GM19239 (cell line): ENCODE results near the gene SARM1.

Source experiments
- DNase-seq: peaks from one replicate; pipeline ENCODE4 v3.0.0; 2011; ENCODE audit warnings: low spot score; ENCODE audit not compliant: insufficient read length
- FAIRE-seq: peaks from 2 replicates; lab custom pipeline; 2011; peaks lifted over from hg19 to GRCh38; lab: Jason Lieb, UNC

Gene SARM1

GRCh38 chr17:28340374-28340773 lies 31.1 kb upstream of the SARM1 start:
- DNase-seq, result no peak
- FAIRE-seq, result no peak

DNA sequence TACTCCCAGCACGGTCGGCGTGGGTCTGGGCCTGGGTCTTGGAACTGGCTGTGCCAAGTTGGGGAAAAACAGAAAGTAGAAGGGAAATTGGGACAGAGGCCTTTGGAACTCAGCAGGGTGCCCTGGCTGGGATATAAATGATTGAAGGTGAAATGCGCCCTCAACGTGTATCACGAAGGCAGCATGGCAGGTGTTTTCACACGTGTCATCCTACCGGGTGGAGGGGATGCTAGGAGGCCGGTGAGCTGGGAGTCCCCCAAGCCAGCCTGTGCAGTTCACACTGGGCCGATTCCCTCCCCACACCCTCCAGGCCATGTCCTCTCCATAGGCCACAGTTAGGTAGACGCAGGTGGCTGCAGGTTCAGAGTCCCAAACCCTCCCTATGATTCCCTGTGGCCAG lies 30.0 kb upstream of the SARM1 start:
- FAIRE-seq (no peak), DNase-seq (no peak)

- no peak for FAIRE-seq
Observed at GRCh38 chr17:28342313-28342712, 29.2 kb upstream of the SARM1 start.

DNA sequence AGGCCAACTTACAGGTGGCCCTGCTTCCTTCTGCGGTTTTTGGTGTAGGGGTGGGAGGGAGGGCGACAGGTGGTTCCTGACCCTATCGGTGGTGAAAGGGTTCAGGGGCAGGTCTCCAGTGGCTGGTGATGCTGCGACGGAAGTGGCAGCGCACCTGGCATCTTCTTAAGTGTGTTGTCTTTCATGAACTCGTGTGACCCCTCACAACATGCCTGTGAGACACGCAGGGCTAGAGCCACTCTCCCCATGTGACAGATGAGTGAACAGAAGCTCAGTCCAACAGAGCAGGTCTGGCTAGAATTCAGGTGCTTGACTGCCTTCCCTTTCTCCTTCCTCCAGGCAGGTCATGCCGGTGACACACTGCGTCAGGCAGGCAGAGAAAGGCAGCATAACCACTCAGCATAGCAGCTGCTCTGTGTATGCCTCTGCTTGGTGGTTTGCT lies 28.0 kb upstream of the SARM1 start:
- DNase-seq (no peak), FAIRE-seq (no peak)

More at GRCh38 chr17:28342313-28342712, 29.2 kb upstream of the SARM1 start:
- DNase-seq, result no peak

- DNase-seq (no peak), FAIRE-seq (no peak)
Observed at GRCh38 chr17:28344011-28344410, 27.5 kb upstream of the SARM1 start.

- DNase-seq (no peak), FAIRE-seq (no peak)
Observed at GRCh38 chr17:28344435-28344901, 27.0 kb upstream of the SARM1 start.

DNA sequence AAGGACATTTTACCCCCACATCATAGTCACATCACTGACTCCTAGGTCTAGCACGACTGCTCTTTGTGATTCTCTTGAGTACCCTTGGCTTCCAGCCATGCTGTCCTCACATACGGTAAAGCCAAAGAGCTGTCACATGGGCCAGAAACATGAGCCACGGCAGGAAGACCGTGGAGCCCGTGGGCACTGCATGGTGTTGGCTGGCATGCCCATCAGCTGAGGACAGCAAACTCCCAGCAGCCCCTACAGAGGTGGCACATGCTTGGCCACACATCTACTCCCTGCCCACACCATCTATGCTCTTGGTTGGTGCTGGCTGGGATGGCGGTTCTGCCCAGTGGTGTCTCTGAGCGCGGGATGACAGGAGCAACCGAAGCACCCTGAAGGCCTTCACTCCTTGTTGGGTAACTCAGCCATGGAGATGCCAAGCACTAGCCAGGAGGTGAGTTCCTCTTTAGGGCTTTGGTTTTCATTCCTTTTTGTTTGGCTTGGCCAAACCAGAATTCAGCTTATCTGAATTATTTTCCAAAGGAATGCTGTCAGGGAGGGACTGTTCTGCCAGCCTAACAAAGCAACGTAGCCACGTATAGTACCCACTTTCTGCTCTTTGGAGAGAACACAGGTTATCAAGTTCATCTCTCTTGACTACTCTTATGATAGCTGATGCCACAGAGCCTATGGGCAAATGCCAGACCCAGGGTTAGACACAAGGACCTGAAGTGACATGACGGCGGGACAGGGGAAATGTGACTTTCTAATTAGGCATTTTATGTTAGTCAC lies 25.9 kb upstream of the SARM1 start:
- DNase-seq, result no peak
- FAIRE-seq, result no peak

GRCh38 chr17:28346199-28346580 lies 25.3 kb upstream of the SARM1 start:
- DNase-seq (no peak), FAIRE-seq (no peak)

DNA sequence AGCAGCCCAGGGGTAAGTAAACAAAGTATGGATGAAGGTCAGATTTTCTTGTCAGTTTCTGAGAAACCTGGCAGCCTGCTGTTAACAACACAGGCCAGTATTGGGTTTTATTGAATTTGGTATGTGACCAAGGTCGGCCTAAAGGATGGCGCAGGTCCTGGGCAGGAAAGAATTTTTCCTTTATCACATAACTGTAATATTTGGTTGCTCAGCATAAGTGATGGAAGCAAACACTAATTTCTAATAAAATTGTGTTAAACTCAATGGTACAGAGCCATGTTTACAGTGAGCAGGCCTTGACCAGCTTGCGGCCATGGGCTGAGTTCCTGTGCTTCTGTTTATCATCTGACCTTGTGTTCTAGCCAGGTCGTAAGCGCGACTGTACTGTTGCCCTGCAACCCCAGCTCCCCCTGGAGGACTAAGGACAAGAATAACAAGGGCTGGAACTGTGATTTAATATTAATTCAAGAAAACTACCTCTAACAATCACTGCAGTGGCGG lies 24.7 kb upstream of the SARM1 start:
- no peak for FAIRE-seq
- no peak for DNase-seq

GRCh38 chr17:28347261-28347891 lies 24.1 kb upstream of the SARM1 start:
- no peak for FAIRE-seq
- no peak for DNase-seq

GRCh38 chr17:28348979-28349378 lies 22.5 kb upstream of the SARM1 start:
- DNase-seq, result no peak
- no peak for FAIRE-seq

- DNase-seq (no peak), FAIRE-seq (no peak)
Observed at GRCh38 chr17:28350271-28350670, 21.2 kb upstream of the SARM1 start.

- DNase-seq (peak; percentile 96), FAIRE-seq (peak; percentile 92)
Observed at GRCh38 chr17:28357061-28357900, 14.2 kb upstream of the SARM1 start, which contains the start of gene POLDIP2. TSS of gene POLDIP2 (minus strand) at chr17:28357527. CDS start at chr17:28357448, 79 bp downstream.

- DNase-seq (no peak), FAIRE-seq (no peak)
Observed at GRCh38 chr17:28357901-28358197, 13.6 kb upstream of the SARM1 start.

- no peak for DNase-seq
- FAIRE-seq, result no peak
Observed at GRCh38 chr17:28363186-28363585, 8.3 kb upstream of the SARM1 start.

DNA sequence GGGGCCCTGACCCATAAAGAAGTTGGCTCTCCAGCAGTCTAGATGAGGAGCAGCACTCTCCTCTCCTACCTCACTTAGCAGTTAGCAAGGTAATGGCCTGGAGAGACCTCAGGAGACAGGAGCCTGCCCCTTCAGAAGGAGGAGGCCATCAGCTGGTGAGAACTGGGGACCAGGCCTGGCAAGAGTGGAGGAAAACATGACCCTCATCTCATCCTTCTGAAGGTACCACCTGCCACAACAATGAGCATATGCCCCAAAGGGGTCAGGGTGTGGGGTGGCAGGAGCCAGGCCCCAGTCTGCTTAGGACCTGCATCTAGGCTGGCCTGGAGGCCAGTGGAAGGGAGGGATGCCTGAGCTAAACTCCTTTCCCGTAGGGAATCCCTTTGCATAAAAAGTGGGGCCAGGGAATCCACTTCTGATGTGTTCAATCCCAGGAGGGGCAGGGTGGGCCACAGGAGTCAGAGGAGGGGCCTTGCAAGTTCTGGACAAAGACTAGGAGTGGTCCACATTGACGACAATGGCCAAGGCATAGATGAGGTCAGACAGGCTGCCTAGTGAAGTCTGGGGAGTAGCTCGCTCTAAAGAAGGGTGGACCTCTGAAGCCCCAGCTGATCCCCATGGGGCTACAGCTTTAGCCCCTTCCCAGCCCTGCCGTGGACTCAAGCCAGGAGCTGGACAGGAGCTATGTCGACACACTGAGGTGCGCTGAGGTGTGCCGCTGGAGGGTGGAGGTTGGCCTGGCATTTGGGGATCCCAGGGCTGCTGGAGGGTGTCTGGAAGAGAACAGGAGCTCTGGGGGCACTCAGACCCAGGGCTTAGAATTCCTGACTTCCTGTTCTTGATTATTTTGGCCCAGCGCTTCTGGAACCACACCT lies 7.5 kb upstream of the SARM1 start:
- no peak for DNase-seq
- no peak for FAIRE-seq

DNA sequence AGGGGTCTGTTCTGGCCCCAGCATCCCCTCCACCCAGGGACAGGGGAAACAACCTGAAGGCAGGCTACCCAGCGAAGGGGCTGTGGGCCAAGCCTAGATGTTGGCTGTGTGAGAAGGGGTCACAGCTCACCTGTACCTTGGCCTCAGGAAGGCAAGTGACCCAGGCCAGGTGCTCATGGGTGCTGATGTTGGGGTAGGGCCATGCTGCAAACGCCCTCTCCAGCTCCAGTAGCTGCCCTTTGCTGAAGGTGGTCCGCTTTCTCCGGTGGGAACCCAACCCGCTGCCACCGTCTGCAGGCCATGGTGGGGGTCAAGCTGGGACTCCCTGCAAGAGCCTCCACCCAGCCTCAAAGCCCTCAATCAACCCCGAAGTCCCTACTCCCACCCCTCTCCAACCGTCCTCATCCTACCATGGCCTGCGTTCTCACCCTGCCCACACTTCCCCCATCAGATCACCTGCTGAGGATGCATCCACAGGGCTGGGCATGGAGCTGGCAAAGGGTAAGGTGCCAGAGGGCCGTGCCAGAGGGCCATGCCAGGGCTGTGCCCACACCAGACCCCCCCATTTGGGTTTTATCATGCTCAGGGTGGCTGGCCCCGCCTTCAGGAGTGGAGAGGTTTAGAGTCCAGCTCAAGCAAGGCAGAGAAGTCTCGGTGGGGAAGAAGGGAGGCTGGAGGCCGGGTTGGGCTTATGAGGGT lies 6.7 kb upstream of the SARM1 start, which contains the start of gene SEBOX:
TSS of gene SEBOX (minus strand) at position 535 of the 699 bp plus-strand sequence. CDS start at position 487, 48 bp downstream.
- DNase-seq (no peak), FAIRE-seq (no peak)

DNA sequence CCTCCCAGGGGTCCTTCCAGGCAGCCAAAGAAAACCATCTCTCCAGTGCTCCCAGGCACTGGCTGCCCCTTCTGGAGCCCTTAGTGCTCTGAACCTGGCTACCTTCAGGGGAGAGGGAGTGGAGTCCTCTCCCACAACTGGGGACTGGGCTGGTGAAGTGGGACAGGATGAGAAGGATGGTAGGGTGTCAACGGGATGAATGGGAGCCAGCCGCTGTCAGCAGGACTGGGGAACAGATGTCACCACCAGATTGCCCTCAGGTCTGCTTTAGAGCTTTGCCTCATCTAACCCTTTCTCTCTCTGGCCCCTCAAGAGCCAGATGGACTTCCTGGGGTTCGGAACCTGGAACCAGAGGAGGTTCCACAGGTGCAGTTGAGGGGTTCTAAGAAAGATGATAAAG lies 6.0 kb upstream of the SARM1 start:
- FAIRE-seq (no peak), DNase-seq (no peak)

GRCh38 chr17:28366605-28367004 lies 4.9 kb upstream of the SARM1 start:
- DNase-seq, result no peak
- no peak for FAIRE-seq
